Stimulated activated CD8-positive, alpha-beta memory T cell treated with anti-CD3 and anti-CD28 coated beads, Interleukin-12 subunit alpha, Interleukin-12 subunit beta, amount 100 ng/mL, for 24 hours (primary cell): ENCODE results near the gene SARDH.

Source experiments
- DNase-seq: peaks from one replicate; pipeline ENCODE4 v3.0.0-alpha.2; 2020; ENCODE audit errors: extremely low read depth

SARDH gene

DNA sequence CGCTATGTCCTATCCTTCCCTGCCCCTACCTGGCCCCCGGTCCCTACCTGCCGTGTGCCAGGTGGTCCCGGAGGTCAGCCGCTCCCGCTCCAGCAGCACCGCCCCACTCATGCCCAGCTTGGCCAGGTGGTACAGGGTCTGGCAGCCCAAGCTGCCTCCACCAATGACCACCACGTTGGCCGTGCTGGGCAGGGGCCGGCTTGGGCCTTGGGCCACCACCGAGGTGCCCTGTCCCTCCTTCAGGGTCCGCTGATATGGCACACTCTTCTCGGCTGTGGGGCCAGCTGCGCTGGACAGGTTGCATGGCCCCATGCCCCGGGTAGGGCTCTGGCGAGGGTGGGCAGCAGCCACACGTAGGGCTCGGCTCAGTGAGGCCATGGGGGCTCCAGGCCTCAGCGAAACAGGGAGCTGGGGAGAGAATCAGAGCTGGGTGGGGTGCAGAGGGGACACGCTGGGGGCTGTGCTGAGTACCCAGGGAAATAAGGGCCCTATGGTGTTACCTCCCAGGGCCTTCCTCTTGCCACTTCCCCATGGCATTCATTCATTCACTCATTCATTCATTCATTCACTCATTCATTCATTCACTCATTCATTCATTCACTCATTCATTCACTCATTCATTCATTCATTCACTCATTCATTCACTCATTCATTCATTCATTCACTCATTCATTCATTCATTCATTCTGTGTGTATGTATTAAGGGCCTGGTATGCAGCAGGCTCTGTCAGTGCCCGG lies 4.2 kb downstream of the SARDH start:
- DNase-seq = no peak

- no peak for DNase-seq
Observed at GRCh38 chr9:133733421-133733795, 4.7 kb downstream of the SARDH start.

DNA sequence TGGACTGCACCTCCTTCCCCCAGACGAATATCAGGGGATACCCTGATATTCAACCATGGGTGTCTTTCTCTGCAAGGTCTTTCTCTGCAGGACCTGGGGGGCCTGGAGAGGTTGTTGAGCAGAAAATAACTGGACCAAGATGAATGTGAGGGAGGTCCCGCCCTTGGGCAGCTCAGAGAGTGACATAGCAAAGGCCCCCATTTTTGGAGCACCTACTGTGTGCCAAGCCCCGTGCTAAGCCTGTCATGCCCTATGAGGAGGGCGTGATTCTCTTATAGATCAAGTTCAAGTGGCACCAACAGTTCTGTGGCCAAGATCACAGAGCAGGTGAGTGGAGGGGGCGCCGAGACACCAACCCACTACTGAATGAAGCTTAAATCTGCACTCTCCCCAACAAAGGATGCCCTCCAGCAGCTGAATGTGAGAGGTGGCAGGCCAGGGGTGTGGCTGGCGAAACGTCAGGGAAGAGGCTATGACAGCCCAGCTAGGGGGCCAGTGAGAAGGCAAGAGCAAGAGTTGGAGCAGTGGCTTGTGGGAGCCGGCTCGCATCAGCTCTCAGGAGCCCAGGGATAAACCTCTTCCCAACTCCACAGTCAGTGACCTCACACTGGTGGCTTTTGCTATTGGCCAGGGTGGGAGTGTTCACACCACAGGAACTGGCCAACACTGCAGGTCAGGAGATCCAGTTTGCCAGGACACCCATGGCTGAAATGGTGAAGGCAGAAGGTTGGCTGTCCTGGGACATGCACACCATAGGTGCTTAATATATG lies 5.3 kb downstream of the SARDH start:
- DNase-seq = no peak

- DNase-seq = no peak
Observed at GRCh38 chr9:133731876-133732638, 6.1 kb downstream of the SARDH start.

DNA sequence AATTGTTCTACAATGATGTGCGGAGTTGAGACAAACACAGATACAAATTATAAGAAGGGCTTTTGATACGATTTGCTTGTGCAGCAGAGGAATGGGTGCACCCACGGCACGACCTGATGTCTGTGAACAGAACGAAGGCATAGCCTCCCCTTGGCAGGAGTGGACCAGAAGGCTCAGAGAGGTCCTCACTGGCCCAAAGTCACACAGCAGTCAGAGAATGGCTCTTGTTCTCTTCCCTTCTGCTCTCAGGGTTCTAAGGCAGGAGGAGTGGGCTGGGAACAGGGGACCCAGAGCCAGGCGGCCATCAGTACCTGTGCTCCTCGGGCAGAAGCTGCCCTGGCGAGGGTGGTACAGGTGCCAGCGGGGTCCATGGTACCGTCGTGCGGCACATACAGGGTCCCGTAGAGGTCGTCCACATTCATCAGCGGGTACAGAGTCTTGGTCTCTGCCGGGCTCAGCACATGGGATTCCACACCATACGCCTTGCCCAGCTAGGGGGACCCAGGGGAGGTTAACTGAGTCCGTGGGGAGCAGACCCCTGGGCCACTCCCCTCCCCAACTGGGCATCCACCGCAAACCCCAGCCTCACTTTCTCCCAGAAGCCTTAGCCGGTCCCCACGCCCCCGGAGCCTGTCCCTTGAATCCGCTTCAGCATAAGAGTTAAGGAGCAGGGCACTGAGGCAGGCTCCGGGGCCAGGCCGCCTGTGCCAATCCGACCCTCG lies 7.0 kb downstream of the SARDH start:
- no peak for DNase-seq

- DNase-seq = no peak
Observed at GRCh38 chr9:133729617-133730281, 8.4 kb downstream of the SARDH start.

DNA sequence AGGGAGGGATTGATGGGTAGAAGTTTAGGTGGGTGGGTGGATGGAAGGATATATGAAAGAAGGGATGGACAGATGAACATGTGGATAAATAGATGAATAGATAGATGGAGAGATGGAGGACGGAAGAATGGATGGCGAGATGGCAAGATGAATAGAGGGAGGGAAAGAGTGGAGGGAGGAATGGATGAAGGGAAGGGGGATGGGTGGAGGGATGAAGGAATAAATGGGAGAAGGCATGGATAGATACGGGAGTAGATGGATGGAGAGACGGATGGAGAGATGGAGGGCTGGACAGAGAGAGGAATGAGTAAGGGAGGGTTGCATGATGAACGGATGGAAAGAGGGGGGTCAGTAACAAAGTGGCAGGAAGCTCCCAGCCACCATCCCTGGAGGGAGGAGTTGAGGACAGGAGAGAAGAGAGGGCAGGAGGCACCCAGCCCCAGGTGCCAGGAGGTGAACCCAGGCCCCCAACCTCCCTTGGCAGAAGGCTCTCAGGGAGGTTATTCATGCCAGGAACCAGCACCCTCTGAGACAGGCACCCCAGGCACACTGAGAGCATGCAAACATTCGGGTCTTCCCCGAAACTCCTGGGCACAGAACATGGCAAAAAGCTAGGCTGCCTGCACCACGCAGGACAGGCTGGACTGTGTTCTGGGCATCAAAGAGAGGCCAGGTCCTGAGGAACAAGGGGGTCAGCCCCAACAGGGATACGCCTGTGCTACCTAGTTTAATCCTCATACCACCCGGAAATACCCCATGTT lies 9.1 kb downstream of the SARDH start:
- DNase-seq = no peak

- DNase-seq = no peak
Observed at GRCh38 chr9:133727876-133728441, 10.2 kb downstream of the SARDH start.

GRCh38 chr9:133727277-133727875 lies 10.8 kb downstream of the SARDH start:
- DNase-seq = no peak

- no peak for DNase-seq
Observed at GRCh38 chr9:133726401-133727276, 11.5 kb downstream of the SARDH start.

DNA sequence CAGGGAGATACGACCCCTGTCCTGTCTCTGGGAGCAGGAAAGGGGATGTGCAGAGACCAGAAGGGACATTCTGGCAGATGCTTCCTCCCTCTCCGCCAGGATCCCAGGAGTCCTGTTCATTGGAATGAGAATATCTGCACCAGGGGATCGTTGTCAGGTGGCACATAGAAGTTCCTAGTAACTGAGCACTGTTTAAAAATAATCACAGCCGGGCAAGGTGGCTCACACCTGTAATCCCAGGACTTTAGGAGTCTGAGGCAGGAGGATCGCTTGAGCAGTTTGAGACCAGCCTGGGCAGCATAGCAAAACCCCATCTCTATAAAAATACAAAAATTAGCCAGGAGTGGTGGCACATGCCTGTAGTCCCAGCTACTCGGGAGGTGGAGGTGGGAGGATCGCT lies 12.3 kb downstream of the SARDH start:
- DNase-seq = no peak

- DNase-seq = no peak
Observed at GRCh38 chr9:133718563-133719315, 19.4 kb downstream of the SARDH start.

GRCh38 chr9:133717113-133718031 lies 20.8 kb downstream of the SARDH start:
- DNase-seq = no peak

GRCh38 chr9:133716564-133717112 lies 21.5 kb downstream of the SARDH start:
- DNase-seq = no peak

- DNase-seq = no peak
Observed at GRCh38 chr9:133715866-133716563, 22.1 kb downstream of the SARDH start.

DNA sequence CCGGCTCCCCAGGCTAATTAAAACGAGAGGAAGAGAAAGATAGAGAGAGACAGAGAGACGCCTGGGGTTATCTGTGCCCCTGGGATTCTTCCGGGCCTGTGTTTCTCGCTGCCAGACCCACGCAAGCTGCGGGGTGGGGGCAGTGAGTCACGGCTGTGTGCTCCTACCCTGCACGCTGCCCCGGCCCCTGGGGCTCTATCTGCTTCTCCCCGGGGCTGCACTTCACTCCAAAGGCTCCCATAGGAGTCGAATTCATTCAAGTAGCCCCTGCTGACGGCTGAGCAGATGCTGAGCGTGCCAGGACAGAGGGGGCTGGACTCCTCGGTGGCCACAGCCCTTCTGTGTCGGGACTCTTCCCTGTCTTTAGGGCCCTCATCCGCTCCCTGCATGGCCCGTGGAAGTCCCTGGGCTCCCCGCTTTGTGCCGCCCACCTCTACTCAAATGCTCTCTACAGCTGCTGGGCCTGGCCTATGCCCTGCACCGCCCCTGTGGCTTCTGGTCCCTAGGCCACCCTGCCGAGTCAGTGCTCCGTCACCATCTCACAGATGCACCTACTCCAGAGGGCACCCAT lies 22.8 kb downstream of the SARDH start:
- DNase-seq = no peak
